ENCODE results near the gene TAT. TPM values are rescaled to one million over a fixed set of nuclear protein-coding genes. Genes with fewer than 3 reads are reported as not detected.
"Not testable (repeated sequence)": the region's sequence is repeated elsewhere in the genome, so short reads cannot be mapped to it uniquely, and the experiment has no call there.

The TAT gene
- total and polyA plus RNA-seq, 12 donors: not detected

GRCh38 chr16:71622088-71622487 is 45.2 kb upstream of the TAT start:
- TF ChIP-seq, protein P1, sequence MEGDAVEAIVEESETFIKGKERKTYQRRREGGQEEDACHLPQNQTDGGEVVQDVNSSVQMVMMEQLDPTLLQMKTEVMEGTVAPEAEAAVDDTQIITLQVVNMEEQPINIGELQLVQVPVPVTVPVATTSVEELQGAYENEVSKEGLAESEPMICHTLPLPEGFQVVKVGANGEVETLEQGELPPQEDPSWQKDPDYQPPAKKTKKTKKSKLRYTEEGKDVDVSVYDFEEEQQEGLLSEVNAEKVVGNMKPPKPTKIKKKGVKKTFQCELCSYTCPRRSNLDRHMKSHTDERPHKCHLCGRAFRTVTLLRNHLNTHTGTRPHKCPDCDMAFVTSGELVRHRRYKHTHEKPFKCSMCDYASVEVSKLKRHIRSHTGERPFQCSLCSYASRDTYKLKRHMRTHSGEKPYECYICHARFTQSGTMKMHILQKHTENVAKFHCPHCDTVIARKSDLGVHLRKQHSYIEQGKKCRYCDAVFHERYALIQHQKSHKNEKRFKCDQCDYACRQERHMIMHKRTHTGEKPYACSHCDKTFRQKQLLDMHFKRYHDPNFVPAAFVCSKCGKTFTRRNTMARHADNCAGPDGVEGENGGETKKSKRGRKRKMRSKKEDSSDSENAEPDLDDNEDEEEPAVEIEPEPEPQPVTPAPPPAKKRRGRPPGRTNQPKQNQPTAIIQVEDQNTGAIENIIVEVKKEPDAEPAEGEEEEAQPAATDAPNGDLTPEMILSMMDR (IDR thresholded peaks at IDR 0.05): no peak
- Histone ChIP-seq H3K27ac (no peak overlapping the region), H3K4me3 (no peak overlapping the region), H3K27me3 (peaks cover 11 to 79% (median 40%) of the 10 kb centered on the region in 7 donors), H3K4me1 (peaks cover 3 to 13% (median 11%) of the 10 kb centered on the region in 9 donors), H3K9me3 (peaks cover 0 to 24% (median 0%) of the 10 kb centered on the region in 11 donors), H3K36me3 (no peaks in the 10 kb centered on the region)
- DNase-seq (no peak), ATAC-seq (no peak)
- intact Hi-C loops (cut with DNase I): no loop called here

- DNase-seq (no peak), ATAC-seq (no peak)
- Histone ChIP-seq H3K36me3 (no peaks in the 10 kb centered on the region), H3K4me3 (no peak overlapping the region), H3K27me3 (peaks cover 0 to 83% (median 33%) of the 10 kb centered on the region in 7 donors), H3K9me3 (peaks cover 0 to 24% (median 0%) of the 10 kb centered on the region in 11 donors), H3K27ac (no peak overlapping the region), H3K4me1 (no peaks in the 10 kb centered on the region)
- 65 to 68% methylated on average over 4 of the region's 4 CpGs for WGBS, 2 donors
- intact Hi-C loops (cut with DNase I): no loop called here
- TF ChIP-seq, protein P1 (IDR thresholded peaks at IDR 0.05): no peak
These were observed 41.5 kb upstream of the TAT start for GRCh38 chr16:71618429-71618828.

GRCh38 chr16:71614956-71615355 is 38.1 kb upstream of the TAT start:
- not testable (repeated sequence) for H3K36me3 ChIP-seq, H3K27ac ChIP-seq, ATAC-seq, DNase-seq, H3K4me3 ChIP-seq, H3K4me1 ChIP-seq
- H3K9me3 ChIP-seq: peaks cover 0 to 11% (median 0%) of the 10 kb centered on the region in 11 donors
- 89 to 92% methylated on average over 8 of the region's 8 CpGs for WGBS, 2 donors
- intact Hi-C loops (cut with DNase I): loop anchor here in 6 of 10 donors (5.0 kb wide), 1 partner anchor 203 kb away; no protein-coding TSS in a partner anchor
- H3K27me3 ChIP-seq: peaks cover 0 to 87% (median 50%) of the 10 kb centered on the region in 7 donors

DNA sequence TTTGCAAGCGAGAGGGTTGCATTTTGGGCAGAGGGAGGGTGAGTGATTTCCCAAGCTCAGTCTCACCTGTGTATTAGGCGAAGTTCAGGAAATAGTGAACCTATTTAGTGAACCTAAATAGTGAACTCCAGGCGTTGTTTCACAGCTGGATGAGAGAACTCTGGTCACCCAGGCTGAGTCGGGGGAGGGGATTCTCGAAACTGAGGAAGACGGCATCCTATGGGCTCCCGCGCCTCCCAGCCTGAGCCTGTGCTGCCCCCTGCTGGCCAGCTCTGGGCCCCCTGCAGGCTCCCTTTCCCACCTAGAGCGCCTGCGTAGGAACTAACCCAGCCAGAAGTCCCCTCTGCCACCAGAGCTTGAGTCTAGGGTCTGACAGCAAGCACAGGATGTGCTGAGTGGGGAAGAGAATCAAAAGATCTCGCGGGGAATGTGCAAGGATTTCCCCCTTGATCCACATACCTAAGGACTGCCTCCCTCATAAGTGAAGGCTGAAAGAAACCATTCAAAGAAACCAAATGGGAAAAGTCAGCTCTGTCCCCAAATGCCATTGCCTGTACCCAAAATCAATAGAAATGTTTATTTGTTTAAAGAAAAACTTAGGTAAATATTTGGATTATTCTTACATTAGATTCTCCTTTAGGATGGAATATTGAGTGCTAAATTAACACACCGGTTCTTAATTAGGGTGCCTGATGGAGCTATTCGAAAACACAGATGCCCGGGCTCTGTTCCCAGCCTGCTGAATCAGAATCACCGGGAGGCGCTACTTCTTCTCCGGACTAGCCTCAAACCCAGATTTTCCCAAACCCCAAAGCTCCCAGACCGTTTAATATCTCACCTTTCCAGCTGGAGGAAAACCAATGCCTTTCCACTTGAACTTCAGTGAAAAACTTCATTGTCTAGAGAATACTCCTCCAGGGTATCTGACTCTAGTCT is 34.3 kb upstream of the TAT start:
- TF ChIP-seq, protein P1 (IDR thresholded peaks at IDR 0.05): peak; percentile 55 to 92 (median 79)
- peaks cover 0 to 64% (median 39%) of the 10 kb centered on the region in 7 donors for H3K27me3 ChIP-seq
- WGBS, 2 donors: 16 to 17% methylated on average over 19 of the region's 19 CpGs
- H3K9me3 ChIP-seq: no peaks in the 10 kb centered on the region
- ATAC-seq (peak in 6 of 8 donors; percentile 64 to 84 (median 76)), DNase-seq (peak; percentile 26 to 70)
- H3K4me3 ChIP-seq: no peak overlapping the region
- no peaks in the 10 kb centered on the region for H3K36me3 ChIP-seq
- intact Hi-C loops (cut with DNase I): loop anchor here in 7 of 10 donors (2.0 to 5.0 kb wide), 2 partner anchors 196 to 199 kb away; no protein-coding TSS in a partner anchor
- peaks cover 0 to 4% (median 0%) of the 10 kb centered on the region in 9 donors for H3K4me1 ChIP-seq
- no peak overlapping the region for H3K27ac ChIP-seq

Data from heart right ventricle (tissue), 16 donors.